ENCODE measurements around the gene FXYD3. TPM values are rescaled to one million over a fixed set of nuclear protein-coding genes. Genes with fewer than 3 reads are reported as not detected.

The FXYD3 gene
- total RNA-seq, 1 donor from 2014 or later = not detected

DNA sequence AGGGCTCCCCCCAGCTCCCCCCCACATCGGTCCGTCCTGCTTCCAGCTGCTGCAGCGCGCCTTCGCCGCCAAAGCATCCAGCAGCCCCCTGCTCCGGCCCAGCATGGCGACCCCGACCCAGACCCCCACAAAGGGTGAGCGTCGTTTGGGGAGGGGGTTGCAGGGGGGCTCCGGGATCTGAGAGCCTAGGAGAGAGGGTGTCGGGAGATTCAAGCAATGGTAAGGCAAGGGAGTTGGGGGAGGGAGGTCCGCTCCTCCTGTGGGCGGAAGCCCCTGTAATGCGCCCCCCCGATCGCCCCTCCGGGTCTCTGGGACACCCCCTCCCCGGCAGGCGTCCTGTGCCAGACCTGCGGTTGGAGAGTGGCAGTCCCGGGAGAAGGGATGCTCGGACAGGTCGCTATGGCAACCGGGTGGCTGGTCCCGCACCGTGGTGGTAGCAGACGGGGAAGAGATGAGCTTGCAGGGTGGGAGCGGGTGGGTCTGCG is 27.6 kb downstream of the FXYD3 start, which contains the start of gene FXYD7:
Gene FXYD7, plus strand, starts transcription at position 25 of the 485 bp plus-strand sequence. Its CDS starts 79 bp downstream, at position 104.
- Histone ChIP-seq H3K4me2 (ENCODE audit: low read length) (peak within 1 kb of the TSS; percentile 36), H2AFZ (ENCODE audit: low read depth, low read length) (no peak within 1 kb of the TSS), H3K9ac (ENCODE audit: low read length) (no peak within 1 kb of the TSS), H3K36me3 (ENCODE audit: insufficient read depth, low read length) (no peaks in the 10 kb centered on the region), H3K27ac (ENCODE audit: low read depth, low read length) (no peak within 1 kb of the TSS), H3K4me3 (ENCODE audit: insufficient read depth, low read depth, low read length) (no peak within 1 kb of the TSS), H3K4me1 (ENCODE audit: insufficient read depth, low read length) (peaks cover 4% of the 10 kb centered on the region), H3K9me3 (ENCODE audit: insufficient read depth, low read depth, low read length) (no peaks in the 10 kb centered on the region), H4K20me1 (ENCODE audit: insufficient read depth, low read length) (peaks cover 4% of the 10 kb centered on the region), H3K27me3 (ENCODE audit: insufficient read depth, low read length) (peaks cover 27% of the 10 kb centered on the region), H3K79me2 (ENCODE audit: insufficient read depth, low read length) (no peaks in the 10 kb centered on the region)
- Mint-ChIP-seq H3K9me3 (ENCODE audit: unreplicated experiment) (no peaks in the 10 kb centered on the region), H3K4me3 (ENCODE audit: unreplicated experiment) (peak within 1 kb of the TSS; percentile 74), H3K27me3 (ENCODE audit: low read depth, unreplicated experiment) (peaks cover 27% of the 10 kb centered on the region), H3K4me1 (ENCODE audit: low read depth, unreplicated experiment) (peaks cover 6% of the 10 kb centered on the region), H3K36me3 (ENCODE audit: low read depth, unreplicated experiment) (no peaks in the 10 kb centered on the region), H3K27ac (ENCODE audit: unreplicated experiment) (no peak within 1 kb of the TSS)
- FAIRE-seq = no peak
- DNase-seq (ENCODE audit: low read depth) = no peak
- TF ChIP-seq, protein P1, sequence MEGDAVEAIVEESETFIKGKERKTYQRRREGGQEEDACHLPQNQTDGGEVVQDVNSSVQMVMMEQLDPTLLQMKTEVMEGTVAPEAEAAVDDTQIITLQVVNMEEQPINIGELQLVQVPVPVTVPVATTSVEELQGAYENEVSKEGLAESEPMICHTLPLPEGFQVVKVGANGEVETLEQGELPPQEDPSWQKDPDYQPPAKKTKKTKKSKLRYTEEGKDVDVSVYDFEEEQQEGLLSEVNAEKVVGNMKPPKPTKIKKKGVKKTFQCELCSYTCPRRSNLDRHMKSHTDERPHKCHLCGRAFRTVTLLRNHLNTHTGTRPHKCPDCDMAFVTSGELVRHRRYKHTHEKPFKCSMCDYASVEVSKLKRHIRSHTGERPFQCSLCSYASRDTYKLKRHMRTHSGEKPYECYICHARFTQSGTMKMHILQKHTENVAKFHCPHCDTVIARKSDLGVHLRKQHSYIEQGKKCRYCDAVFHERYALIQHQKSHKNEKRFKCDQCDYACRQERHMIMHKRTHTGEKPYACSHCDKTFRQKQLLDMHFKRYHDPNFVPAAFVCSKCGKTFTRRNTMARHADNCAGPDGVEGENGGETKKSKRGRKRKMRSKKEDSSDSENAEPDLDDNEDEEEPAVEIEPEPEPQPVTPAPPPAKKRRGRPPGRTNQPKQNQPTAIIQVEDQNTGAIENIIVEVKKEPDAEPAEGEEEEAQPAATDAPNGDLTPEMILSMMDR (IDR thresholded peaks at IDR 0.05; ENCODE audit: insufficient read depth, low read depth, low read length) = no peak
- peak; percentile 1 for TF ChIP-seq EZH2 (IDR thresholded peaks at IDR 0.05; ENCODE audit: insufficient read depth, low read length)

DNA sequence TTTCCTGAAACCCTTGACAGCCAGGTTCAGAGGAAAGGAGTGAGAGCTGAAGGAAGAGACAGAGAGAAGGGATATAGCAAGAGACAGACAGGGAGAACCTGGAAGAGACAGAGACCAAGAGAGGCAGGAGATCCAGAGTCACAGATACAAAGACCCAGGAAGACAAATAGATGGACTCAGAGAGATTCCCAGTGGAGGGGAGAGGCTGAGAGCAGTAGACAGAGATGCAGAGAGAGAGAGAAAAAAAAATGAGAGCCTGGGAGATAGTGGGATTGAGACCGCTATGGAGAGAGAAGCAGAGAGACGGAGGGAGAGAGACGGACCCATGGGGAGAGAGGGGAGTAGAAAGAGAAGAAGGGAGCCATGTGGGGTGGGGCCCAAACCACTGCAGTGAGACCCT is 28.2 kb downstream of the FXYD3 start:
- peaks cover 6% of the 10 kb centered on the region for H3K4me1 Mint-ChIP-seq (ENCODE audit: low read depth, unreplicated experiment)
- H3K9me3 ChIP-seq (ENCODE audit: insufficient read depth, low read depth, low read length) = no peaks in the 10 kb centered on the region
- no peak overlapping the region for H2AFZ ChIP-seq (ENCODE audit: low read depth, low read length)
- H3K27me3 ChIP-seq (ENCODE audit: insufficient read depth, low read length) = peaks cover 27% of the 10 kb centered on the region
- peaks cover 4% of the 10 kb centered on the region for H4K20me1 ChIP-seq (ENCODE audit: insufficient read depth, low read length)
- no peaks in the 10 kb centered on the region for H3K79me2 ChIP-seq (ENCODE audit: insufficient read depth, low read length)
- H3K4me2 ChIP-seq (ENCODE audit: low read length) = no peak overlapping the region
- no peak for TF ChIP-seq EZH2 (IDR thresholded peaks at IDR 0.05; ENCODE audit: insufficient read depth, low read length)
- TF ChIP-seq, protein P1 (IDR thresholded peaks at IDR 0.05; ENCODE audit: insufficient read depth, low read depth, low read length) = no peak
- no peaks in the 10 kb centered on the region for H3K36me3 Mint-ChIP-seq (ENCODE audit: low read depth, unreplicated experiment)
- peaks cover 27% of the 10 kb centered on the region for H3K27me3 Mint-ChIP-seq (ENCODE audit: low read depth, unreplicated experiment)
- no peak overlapping the region for H3K9ac ChIP-seq (ENCODE audit: low read length)
- H3K9me3 Mint-ChIP-seq (ENCODE audit: unreplicated experiment) = no peaks in the 10 kb centered on the region
- no peak overlapping the region for H3K4me3 Mint-ChIP-seq (ENCODE audit: unreplicated experiment)
- H3K36me3 ChIP-seq (ENCODE audit: insufficient read depth, low read length) = no peaks in the 10 kb centered on the region
- H3K4me3 ChIP-seq (ENCODE audit: insufficient read depth, low read depth, low read length) = no peak overlapping the region
- FAIRE-seq (no peak), DNase-seq (ENCODE audit: low read depth) (no peak)
- no peak overlapping the region for H3K27ac ChIP-seq (ENCODE audit: low read depth, low read length)
- peaks cover 4% of the 10 kb centered on the region for H3K4me1 ChIP-seq (ENCODE audit: insufficient read depth, low read length)
- no peak overlapping the region for H3K27ac Mint-ChIP-seq (ENCODE audit: unreplicated experiment)

- Histone ChIP-seq H3K79me2 (ENCODE audit: insufficient read depth, low read length) (no peaks in the 10 kb centered on the region), H3K9ac (ENCODE audit: low read length) (no peak overlapping the region), H4K20me1 (ENCODE audit: insufficient read depth, low read length) (peaks cover 4% of the 10 kb centered on the region), H2AFZ (ENCODE audit: low read depth, low read length) (no peak overlapping the region), H3K36me3 (ENCODE audit: insufficient read depth, low read length) (no peaks in the 10 kb centered on the region), H3K4me2 (ENCODE audit: low read length) (no peak overlapping the region), H3K4me1 (ENCODE audit: insufficient read depth, low read length) (peaks cover 4% of the 10 kb centered on the region), H3K4me3 (ENCODE audit: insufficient read depth, low read depth, low read length) (no peak overlapping the region), H3K27ac (ENCODE audit: low read depth, low read length) (no peak overlapping the region), H3K27me3 (ENCODE audit: insufficient read depth, low read length) (peaks cover 27% of the 10 kb centered on the region), H3K9me3 (ENCODE audit: insufficient read depth, low read depth, low read length) (no peaks in the 10 kb centered on the region)
- DNase-seq (ENCODE audit: low read depth) = no peak
- H3K4me3 Mint-ChIP-seq (ENCODE audit: unreplicated experiment) = no peak overlapping the region
- H3K27ac Mint-ChIP-seq (ENCODE audit: unreplicated experiment) = no peak overlapping the region
- H3K4me1 Mint-ChIP-seq (ENCODE audit: low read depth, unreplicated experiment) = peaks cover 7% of the 10 kb centered on the region
- H3K9me3 Mint-ChIP-seq (ENCODE audit: unreplicated experiment) = no peaks in the 10 kb centered on the region
- TF ChIP-seq, protein P1 (IDR thresholded peaks at IDR 0.05; ENCODE audit: insufficient read depth, low read depth, low read length) = no peak
- TF ChIP-seq EZH2 (IDR thresholded peaks at IDR 0.05; ENCODE audit: insufficient read depth, low read length) = no peak
- no peaks in the 10 kb centered on the region for H3K36me3 Mint-ChIP-seq (ENCODE audit: low read depth, unreplicated experiment)
- no peak for FAIRE-seq
- peaks cover 24% of the 10 kb centered on the region for H3K27me3 Mint-ChIP-seq (ENCODE audit: low read depth, unreplicated experiment)
These were observed 28.6 kb downstream of the FXYD3 start for GRCh38 chr19:35144259-35144599.

All from astrocyte (in vitro differentiated cells and primary cell).